ENCODE data around the gene MED13L.
A peak's percentile ranks its signal among the peaks of the same experiment; 100 is the strongest.

MED13L gene

DNA sequence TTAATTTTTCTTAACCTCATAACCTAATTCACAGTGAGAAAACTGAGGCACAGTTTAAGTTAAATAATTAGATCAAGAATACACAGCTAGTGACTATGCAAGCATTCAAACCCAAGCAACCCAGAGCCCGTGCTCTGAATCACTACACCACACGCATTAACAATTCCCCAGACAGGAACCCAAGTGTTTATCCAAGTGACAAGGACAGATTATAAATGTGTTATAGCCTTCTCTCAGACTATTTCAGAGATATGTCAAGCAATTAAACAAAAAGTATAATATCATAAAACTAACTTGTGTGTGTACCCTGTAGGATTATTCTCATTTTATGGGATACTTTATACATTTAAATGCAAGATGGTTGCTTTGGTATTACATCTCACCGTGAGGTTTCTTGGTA, 43.8 kb downstream of the MED13L start:
- H3K27me3 ChIP-seq: no peaks in the 10 kb centered on the region
- peaks cover 13 to 28% (median 25%) of the 10 kb centered on the region in 10 experiments for H3K4me1 ChIP-seq
- no peaks in the 10 kb centered on the region for H3K9me3 ChIP-seq (replicated peaks in 1 of 11)
- H3K27ac ChIP-seq: no peak overlapping the region
- H3K4me3 ChIP-seq: no peak overlapping the region
- H4K20me1 ChIP-seq: peaks cover 81 to 100% (median 90%) of the 10 kb centered on the region in 11 experiments
- H3K9ac ChIP-seq: no peak overlapping the region
- H3K4me2 ChIP-seq: no peak overlapping the region
- TF ChIP-seq Cebpa-rat (IDR thresholded peaks at IDR 0.05): no peak
- H3K36me3 ChIP-seq: peaks cover 30 to 63% (median 44%) of the 10 kb centered on the region in 11 experiments

GRCh38 chr12:116227811-116228210, 49.7 kb downstream of the MED13L start:
- H3K9me3 ChIP-seq (replicated peaks in 1 of 11): no peaks in the 10 kb centered on the region
- H4K20me1 ChIP-seq: peaks cover 73 to 100% (median 92%) of the 10 kb centered on the region in 11 experiments
- H3K27ac ChIP-seq: no peak overlapping the region
- H3K27me3 ChIP-seq: no peaks in the 10 kb centered on the region
- H3K4me2 ChIP-seq: no peak overlapping the region
- no peak overlapping the region for H3K9ac ChIP-seq
- no peak for TF ChIP-seq Cebpa-rat (IDR thresholded peaks at IDR 0.05)
- 0 out of 20 replicates have a peak, but pooled peaks cover 0 to 6% (median 0%) of the 10 kb centered on the region in 10 experiments for H3K4me1 ChIP-seq
- H3K4me3 ChIP-seq: no peak overlapping the region
- peaks cover 57 to 94% (median 76%) of the 10 kb centered on the region in 11 experiments for H3K36me3 ChIP-seq

GRCh38 chr12:116226026-116226425, 51.5 kb downstream of the MED13L start:
- no peak overlapping the region for H3K27ac ChIP-seq
- 0 out of 20 replicates have a peak, but pooled peaks cover 0 to 6% (median 0%) of the 10 kb centered on the region in 10 experiments for H3K4me1 ChIP-seq
- no peak for TF ChIP-seq Cebpa-rat (IDR thresholded peaks at IDR 0.05)
- H3K36me3 ChIP-seq: peaks cover 56 to 93% (median 67%) of the 10 kb centered on the region in 11 experiments
- H4K20me1 ChIP-seq: peaks cover 71 to 100% (median 92%) of the 10 kb centered on the region in 11 experiments
- H3K4me2 ChIP-seq: no peak overlapping the region
- no peak overlapping the region for H3K4me3 ChIP-seq
- H3K9ac ChIP-seq: no peak overlapping the region
- no peaks in the 10 kb centered on the region for H3K9me3 ChIP-seq (replicated peaks in 1 of 11)
- no peaks in the 10 kb centered on the region for H3K27me3 ChIP-seq

DNA sequence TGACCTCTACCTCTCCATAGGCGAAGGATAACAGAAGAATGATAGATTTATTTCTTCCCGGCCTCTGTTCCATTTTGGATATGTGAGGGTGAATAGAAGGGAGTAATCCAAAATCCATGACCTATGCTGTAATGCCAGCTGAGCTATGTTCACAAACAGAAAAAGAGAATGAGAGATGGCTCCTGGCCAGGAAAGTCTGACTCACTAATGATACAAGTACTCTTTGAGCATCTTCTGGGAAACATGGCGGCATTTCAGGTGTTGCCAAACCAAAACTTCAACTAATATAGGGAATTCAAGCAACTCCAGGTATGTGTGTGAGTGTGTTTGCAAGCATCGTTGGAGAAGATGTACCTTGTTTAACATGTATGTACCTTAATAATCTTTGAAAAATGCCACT, 55.1 kb downstream of the MED13L start:
- H3K9ac ChIP-seq: no peak overlapping the region
- no peak overlapping the region for H3K4me2 ChIP-seq
- H3K27me3 ChIP-seq: no peaks in the 10 kb centered on the region
- no peak overlapping the region for H3K4me3 ChIP-seq
- H3K27ac ChIP-seq: no peak overlapping the region
- no peaks in the 10 kb centered on the region for H3K9me3 ChIP-seq (replicated peaks in 1 of 11)
- H3K4me1 ChIP-seq: peaks cover 0 to 22% (median 0%) of the 10 kb centered on the region in 10 experiments; a peak in 8 of 20 replicates
- H3K36me3 ChIP-seq: peaks cover 38 to 68% (median 56%) of the 10 kb centered on the region in 11 experiments; a peak in 21 of 22 replicates
- no peak for TF ChIP-seq Cebpa-rat (IDR thresholded peaks at IDR 0.05)
- peaks cover 77 to 100% (median 98%) of the 10 kb centered on the region in 11 experiments for H4K20me1 ChIP-seq

- peaks cover under 1 to 35% (median 7%) of the 10 kb centered on the region in 10 experiments; a peak in 14 of 20 replicates for H3K4me1 ChIP-seq
- no peaks in the 10 kb centered on the region for H3K9me3 ChIP-seq (replicated peaks in 1 of 11)
- H3K27ac ChIP-seq: no peak overlapping the region
- no peak overlapping the region for H3K4me2 ChIP-seq
- H3K4me3 ChIP-seq: no peak overlapping the region
- peaks cover 81 to 100% (median 98%) of the 10 kb centered on the region in 11 experiments for H4K20me1 ChIP-seq
- H3K9ac ChIP-seq: no peak overlapping the region
- H3K27me3 ChIP-seq: no peaks in the 10 kb centered on the region
- peaks cover 30 to 58% (median 42%) of the 10 kb centered on the region in 11 experiments; a peak in 21 of 22 replicates for H3K36me3 ChIP-seq
- TF ChIP-seq Cebpa-rat (IDR thresholded peaks at IDR 0.05): no peak
These were observed 56.7 kb downstream of the MED13L start for GRCh38 chr12:116220756-116221155.

DNA sequence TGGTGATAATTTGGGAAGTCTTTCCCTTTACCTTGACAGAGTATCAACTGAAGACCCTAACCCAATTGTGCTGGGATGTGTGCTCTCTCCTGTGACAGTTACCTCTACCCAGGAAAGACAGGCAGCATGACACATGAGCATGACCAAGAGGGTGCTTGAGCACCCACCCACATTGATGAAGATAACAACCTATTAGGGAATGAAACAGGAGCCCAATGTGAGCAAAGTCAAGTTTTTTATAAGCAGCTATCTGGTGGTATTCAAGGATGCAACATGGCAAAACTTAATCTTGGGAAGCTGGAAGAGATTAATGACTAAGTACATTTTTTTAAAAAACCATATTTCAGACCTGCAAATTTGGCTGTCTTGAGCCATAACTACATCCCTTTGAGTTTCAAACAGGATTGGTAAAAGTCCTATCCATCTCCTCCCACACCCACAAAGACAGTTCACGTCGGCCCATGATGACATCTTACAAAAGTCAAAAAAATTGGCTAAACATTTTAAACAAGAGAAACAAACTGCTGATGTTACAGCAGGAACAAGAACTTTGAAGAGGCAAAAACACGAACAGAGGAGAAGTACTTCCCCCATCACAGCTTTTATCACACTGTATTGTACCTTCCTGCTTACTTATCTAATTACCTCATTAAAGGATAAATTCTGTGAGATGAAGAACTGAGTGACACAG, 60.3 kb downstream of the MED13L start:
- peak overlapping the region in 3 of 11 experiments; percentile 16 to 36 (median 16); a peak in 3 of 22 replicates for H3K4me2 ChIP-seq
- no peaks in the 10 kb centered on the region for H3K27me3 ChIP-seq
- H3K4me1 ChIP-seq: peaks cover 8 to 52% (median 16%) of the 10 kb centered on the region in 10 experiments; a peak in 15 of 20 replicates
- no peak overlapping the region for H3K4me3 ChIP-seq
- H3K36me3 ChIP-seq: peaks cover 5 to 26% (median 13%) of the 10 kb centered on the region in 11 experiments; a peak in 15 of 22 replicates
- no peak overlapping the region for H3K9ac ChIP-seq
- peaks cover 88 to 100% (median 98%) of the 10 kb centered on the region in 11 experiments for H4K20me1 ChIP-seq
- TF ChIP-seq Cebpa-rat (IDR thresholded peaks at IDR 0.05): no peak
- H3K9me3 ChIP-seq (replicated peaks in 1 of 11): no peaks in the 10 kb centered on the region
- H3K27ac ChIP-seq: no peak overlapping the region

GRCh38 chr12:116216022-116216756, 61.3 kb downstream of the MED13L start:
- no peaks in the 10 kb centered on the region for H3K9me3 ChIP-seq (replicated peaks in 1 of 11)
- peaks cover 89 to 100% (median 98%) of the 10 kb centered on the region in 11 experiments for H4K20me1 ChIP-seq
- no peak for TF ChIP-seq Cebpa-rat (IDR thresholded peaks at IDR 0.05)
- H3K4me2 ChIP-seq: peak overlapping the region in 4 of 11 experiments; percentile 3 to 32 (median 12); a peak in 3 of 22 replicates
- H3K9ac ChIP-seq: no peak overlapping the region
- H3K4me3 ChIP-seq: no peak overlapping the region
- H3K4me1 ChIP-seq: peaks cover 15 to 57% (median 21%) of the 10 kb centered on the region in 10 experiments; a peak in 19 of 20 replicates
- no peaks in the 10 kb centered on the region for H3K27me3 ChIP-seq
- H3K36me3 ChIP-seq: peaks cover 4 to 23% (median 11%) of the 10 kb centered on the region in 11 experiments; a peak in 12 of 22 replicates
- H3K27ac ChIP-seq: no peak overlapping the region

- peaks cover 90 to 100% (median 98%) of the 10 kb centered on the region in 11 experiments for H4K20me1 ChIP-seq
These were observed 62.5 kb downstream of the MED13L start for GRCh38 chr12:116215023-116215422.

More at GRCh38 chr12:116215023-116215422, 62.5 kb downstream of the MED13L start:
- H3K27me3 ChIP-seq: no peaks in the 10 kb centered on the region
- H3K9me3 ChIP-seq (replicated peaks in 1 of 11): no peaks in the 10 kb centered on the region
- H3K4me2 ChIP-seq: peak overlapping the region in 9 of 11 experiments; percentile 0 to 32 (median 8); a peak in 7 of 22 replicates
- no peak overlapping the region for H3K27ac ChIP-seq
- H3K9ac ChIP-seq: no peak overlapping the region
- TF ChIP-seq Cebpa-rat (IDR thresholded peaks at IDR 0.05): no peak
- H3K4me3 ChIP-seq: no peak overlapping the region
- H3K4me1 ChIP-seq: peaks cover 20 to 60% (median 27%) of the 10 kb centered on the region in 10 experiments; a peak in 19 of 20 replicates
- peaks cover 0 to 12% (median 0%) of the 10 kb centered on the region in 11 experiments; a peak in 4 of 22 replicates for H3K36me3 ChIP-seq

Data from BLaER1 treated with 17β-estradiol and CSF1 and Interleukin-3, amounts not matched to agents 10 nM and 100 nM (cell line).